Measurements from ENCODE around the gene PIEZO2. TPM values are rescaled to one million over a fixed set of nuclear protein-coding genes. Genes with fewer than 3 reads are reported as not detected.
"Not testable (repeated sequence)": the region's sequence is repeated elsewhere in the genome, so short reads cannot be mapped to it uniquely, and the experiment has no call there.

PIEZO2 gene
- total and polyA plus RNA-seq, 2 experiments from 2014 or later: 24.5 to 70.8 TPM

DNA sequence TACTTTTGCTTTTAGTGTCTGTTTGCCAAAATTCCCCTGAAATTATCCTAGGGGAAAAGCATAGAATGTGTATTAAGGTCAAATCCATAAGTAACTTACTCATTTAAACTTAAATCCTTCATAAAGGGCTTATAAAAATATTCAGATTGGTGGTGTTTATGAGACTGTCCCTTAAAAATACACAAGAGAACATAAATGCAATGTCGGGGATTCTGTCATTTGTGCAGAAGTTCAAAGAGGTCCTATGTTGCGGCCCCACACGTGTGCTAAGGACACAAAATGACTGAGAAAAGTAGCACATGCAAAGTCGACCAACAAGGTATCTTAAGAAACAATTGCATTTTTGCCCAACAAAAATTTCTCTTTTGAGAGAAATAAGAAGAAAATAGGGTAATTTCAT is 225.1 kb downstream of the PIEZO2 start:
- no peaks in the 10 kb centered on the region for H3K9me3 ChIP-seq (ENCODE audit: low read depth)
- no peak overlapping the region for H3K27ac ChIP-seq

DNA sequence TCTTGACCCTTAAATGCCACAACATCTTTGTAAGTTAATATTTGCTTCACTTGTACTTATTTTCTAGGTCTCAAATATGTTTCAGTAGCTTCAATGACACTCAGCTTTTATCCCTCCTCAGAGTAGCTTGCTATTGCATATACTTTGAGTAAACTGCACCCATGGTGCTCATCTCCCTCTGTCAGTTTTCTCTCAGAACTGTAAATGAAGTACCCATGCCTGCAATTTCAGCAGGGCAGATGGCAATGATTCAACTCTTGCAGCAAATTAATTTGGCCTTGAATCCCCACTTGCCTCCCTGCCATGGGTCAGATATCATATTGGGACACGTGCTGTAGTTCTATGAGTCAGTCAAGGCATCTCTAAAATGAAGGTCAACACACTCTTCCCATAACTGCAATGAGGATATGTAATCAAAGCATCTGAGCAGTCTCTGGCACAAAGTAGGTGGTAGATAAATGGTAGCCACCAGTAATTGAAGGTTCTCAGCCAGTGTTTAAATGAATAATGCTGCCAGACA is 225.8 kb downstream of the PIEZO2 start:
- Histone ChIP-seq H3K9me3 (ENCODE audit: low read depth) (no peaks in the 10 kb centered on the region), H3K4me2 (no peak overlapping the region), H3K4me3 (no peak overlapping the region), H3K79me2 (no peaks in the 10 kb centered on the region), H3K27ac (no peak overlapping the region), H2AFZ (no peak overlapping the region), H3K4me1 (ENCODE audit: insufficient read depth) (peaks cover 23% of the 10 kb centered on the region), H3K27me3 (no peaks in the 10 kb centered on the region), H3K36me3 (replicated peaks; ENCODE audit: insufficient read depth, low read depth) (no peaks in the 10 kb centered on the region), H3K9me2 (replicated peaks; ENCODE audit: insufficient read depth) (no peaks in the 10 kb centered on the region), H4K20me1 (ENCODE audit: insufficient read depth, poor library complexity, severe bottlenecking) (no peaks in the 10 kb centered on the region)
- WGBS (ENCODE audit: low lambda C conversion rate, missing lambda C conversion rate): 92% methylated on average over 1 of the region's 1 CpG
- no peak for DNase-seq (ENCODE audit: low spot score)
- TF ChIP-seq EZH2 (IDR thresholded peaks at IDR 0.05; ENCODE audit: borderline replicate concordance) (no peak), EZH2phosphoT487 (IDR thresholded peaks at IDR 0.05; ENCODE audit: low read depth, severe bottlenecking, unreplicated experiment) (no peak)
- TF ChIP-seq, protein P1, sequence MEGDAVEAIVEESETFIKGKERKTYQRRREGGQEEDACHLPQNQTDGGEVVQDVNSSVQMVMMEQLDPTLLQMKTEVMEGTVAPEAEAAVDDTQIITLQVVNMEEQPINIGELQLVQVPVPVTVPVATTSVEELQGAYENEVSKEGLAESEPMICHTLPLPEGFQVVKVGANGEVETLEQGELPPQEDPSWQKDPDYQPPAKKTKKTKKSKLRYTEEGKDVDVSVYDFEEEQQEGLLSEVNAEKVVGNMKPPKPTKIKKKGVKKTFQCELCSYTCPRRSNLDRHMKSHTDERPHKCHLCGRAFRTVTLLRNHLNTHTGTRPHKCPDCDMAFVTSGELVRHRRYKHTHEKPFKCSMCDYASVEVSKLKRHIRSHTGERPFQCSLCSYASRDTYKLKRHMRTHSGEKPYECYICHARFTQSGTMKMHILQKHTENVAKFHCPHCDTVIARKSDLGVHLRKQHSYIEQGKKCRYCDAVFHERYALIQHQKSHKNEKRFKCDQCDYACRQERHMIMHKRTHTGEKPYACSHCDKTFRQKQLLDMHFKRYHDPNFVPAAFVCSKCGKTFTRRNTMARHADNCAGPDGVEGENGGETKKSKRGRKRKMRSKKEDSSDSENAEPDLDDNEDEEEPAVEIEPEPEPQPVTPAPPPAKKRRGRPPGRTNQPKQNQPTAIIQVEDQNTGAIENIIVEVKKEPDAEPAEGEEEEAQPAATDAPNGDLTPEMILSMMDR (IDR thresholded peaks at IDR 0.05; ENCODE audit: poor library complexity): no peak

More for the DNA sequence above, 225.1 kb downstream of the PIEZO2 start:
- Histone ChIP-seq H3K79me2 (no peaks in the 10 kb centered on the region), H3K9me2 (replicated peaks; ENCODE audit: insufficient read depth) (no peaks in the 10 kb centered on the region), H3K4me3 (no peak overlapping the region), H2AFZ (no peak overlapping the region), H4K20me1 (ENCODE audit: insufficient read depth, poor library complexity, severe bottlenecking) (no peaks in the 10 kb centered on the region), H3K4me1 (ENCODE audit: insufficient read depth) (peaks cover 30% of the 10 kb centered on the region), H3K27me3 (no peaks in the 10 kb centered on the region), H3K4me2 (no peak overlapping the region), H3K36me3 (replicated peaks; ENCODE audit: insufficient read depth, low read depth) (no peaks in the 10 kb centered on the region)
- 90% methylated on average over 4 of the region's 4 CpGs for WGBS (ENCODE audit: low lambda C conversion rate, missing lambda C conversion rate)
- DNase-seq (ENCODE audit: low spot score): no peak
- TF ChIP-seq, protein P1 (IDR thresholded peaks at IDR 0.05; ENCODE audit: poor library complexity): no peak
- TF ChIP-seq EZH2phosphoT487 (IDR thresholded peaks at IDR 0.05; ENCODE audit: low read depth, severe bottlenecking, unreplicated experiment): no peak
- no peak for TF ChIP-seq EZH2 (IDR thresholded peaks at IDR 0.05; ENCODE audit: borderline replicate concordance)

DNA sequence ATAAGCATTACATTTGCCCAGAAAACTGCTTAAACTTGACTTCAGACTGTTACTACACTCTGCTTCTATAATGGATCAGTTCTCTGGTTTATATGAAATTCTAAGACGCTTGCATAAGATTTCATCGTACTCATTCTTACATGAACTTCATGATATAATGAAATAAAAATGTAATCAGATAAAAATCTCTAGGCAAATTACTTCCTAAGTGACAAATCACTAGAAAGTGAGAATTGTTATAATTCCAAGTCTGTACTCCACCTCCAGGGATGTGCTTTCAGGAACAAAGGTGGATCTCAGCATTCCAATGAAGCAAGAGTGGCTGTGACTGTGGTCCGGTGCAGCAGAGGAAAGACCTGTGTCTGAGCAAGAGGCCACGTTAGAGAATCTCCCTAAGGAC is 226.2 kb downstream of the PIEZO2 start:
- Histone ChIP-seq H3K27ac (no peak overlapping the region), H3K9me3 (ENCODE audit: low read depth) (no peaks in the 10 kb centered on the region), H3K27me3 (no peaks in the 10 kb centered on the region), H3K9me2 (replicated peaks; ENCODE audit: insufficient read depth) (no peaks in the 10 kb centered on the region), H4K20me1 (ENCODE audit: insufficient read depth, poor library complexity, severe bottlenecking) (no peaks in the 10 kb centered on the region), H2AFZ (no peak overlapping the region), H3K36me3 (replicated peaks; ENCODE audit: insufficient read depth, low read depth) (no peaks in the 10 kb centered on the region), H3K79me2 (no peaks in the 10 kb centered on the region), H3K4me3 (no peak overlapping the region), H3K4me2 (no peak overlapping the region), H3K4me1 (ENCODE audit: insufficient read depth) (peaks cover 20% of the 10 kb centered on the region)
- DNase-seq (ENCODE audit: low spot score): no peak
- WGBS (ENCODE audit: low lambda C conversion rate, missing lambda C conversion rate): 91% methylated on average over 4 of the region's 4 CpGs
- TF ChIP-seq EZH2 (IDR thresholded peaks at IDR 0.05; ENCODE audit: borderline replicate concordance): no peak
- TF ChIP-seq EZH2phosphoT487 (IDR thresholded peaks at IDR 0.05; ENCODE audit: low read depth, severe bottlenecking, unreplicated experiment): no peak
- TF ChIP-seq, protein P1 (IDR thresholded peaks at IDR 0.05; ENCODE audit: poor library complexity): no peak

DNA sequence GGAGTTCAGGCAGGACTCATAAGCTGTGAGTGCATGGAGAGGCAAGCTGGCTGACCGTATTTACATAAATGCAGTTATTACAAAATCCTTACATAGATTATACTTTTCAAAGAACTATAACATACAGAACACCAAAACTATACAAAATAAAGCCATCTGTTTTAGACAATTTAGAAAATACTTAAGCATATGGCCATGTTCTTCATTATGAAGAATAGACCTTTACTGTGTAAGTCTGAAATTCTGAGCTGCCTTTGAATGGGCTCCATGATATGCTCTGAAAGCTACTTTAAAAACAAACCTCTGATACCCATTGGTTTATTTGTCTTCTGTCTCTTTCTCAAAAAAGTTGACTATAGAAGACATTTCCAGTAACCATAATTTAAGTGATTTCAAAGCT is 226.7 kb downstream of the PIEZO2 start:
- H3K9me3 ChIP-seq (ENCODE audit: low read depth); H3K36me3 ChIP-seq (replicated peaks; ENCODE audit: insufficient read depth, low read depth); H3K27me3 ChIP-seq; DNase-seq (ENCODE audit: low spot score); H3K4me2 ChIP-seq; H4K20me1 ChIP-seq (ENCODE audit: insufficient read depth, poor library complexity, severe bottlenecking); H2AFZ ChIP-seq; H3K4me3 ChIP-seq; H3K9me2 ChIP-seq (replicated peaks; ENCODE audit: insufficient read depth); H3K27ac ChIP-seq; H3K79me2 ChIP-seq: not testable (repeated sequence)
- 92% methylated on average over 1 of the region's 1 CpG for WGBS (ENCODE audit: low lambda C conversion rate, missing lambda C conversion rate)
- peaks cover 15% of the 10 kb centered on the region for H3K4me1 ChIP-seq (ENCODE audit: insufficient read depth)

DNA sequence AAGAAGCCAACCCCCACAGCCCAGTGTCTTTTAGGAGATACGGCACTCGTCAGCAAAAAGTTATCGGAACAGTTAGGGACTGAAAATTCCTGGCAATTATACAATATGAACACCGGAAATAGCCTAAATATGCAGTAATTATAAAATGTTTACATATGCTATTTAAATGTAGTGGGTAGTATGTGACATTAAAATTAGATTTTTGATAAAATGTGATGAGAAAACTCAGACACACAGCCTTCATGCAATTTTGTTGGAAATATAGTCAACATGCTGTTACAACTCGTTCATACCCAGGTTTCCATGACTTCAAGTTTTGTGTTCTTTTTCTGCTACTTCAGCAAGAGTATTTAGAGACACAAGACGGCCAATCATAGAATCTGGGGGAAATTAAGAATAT is 229.1 kb downstream of the PIEZO2 start:
- H3K9me2 ChIP-seq (replicated peaks; ENCODE audit: insufficient read depth); H3K4me3 ChIP-seq; H3K4me1 ChIP-seq (ENCODE audit: insufficient read depth); H4K20me1 ChIP-seq (ENCODE audit: insufficient read depth, poor library complexity, severe bottlenecking); H3K79me2 ChIP-seq; H3K9me3 ChIP-seq (ENCODE audit: low read depth); DNase-seq (ENCODE audit: low spot score); H3K27me3 ChIP-seq; H3K4me2 ChIP-seq; H2AFZ ChIP-seq; H3K36me3 ChIP-seq (replicated peaks; ENCODE audit: insufficient read depth, low read depth); H3K27ac ChIP-seq: not testable (repeated sequence)
- 93% methylated on average over 6 of the region's 6 CpGs for WGBS (ENCODE audit: low lambda C conversion rate, missing lambda C conversion rate)

Data from hepatocyte (in vitro differentiated cells).